ENCODE results near the gene DHRS11.

DNA sequence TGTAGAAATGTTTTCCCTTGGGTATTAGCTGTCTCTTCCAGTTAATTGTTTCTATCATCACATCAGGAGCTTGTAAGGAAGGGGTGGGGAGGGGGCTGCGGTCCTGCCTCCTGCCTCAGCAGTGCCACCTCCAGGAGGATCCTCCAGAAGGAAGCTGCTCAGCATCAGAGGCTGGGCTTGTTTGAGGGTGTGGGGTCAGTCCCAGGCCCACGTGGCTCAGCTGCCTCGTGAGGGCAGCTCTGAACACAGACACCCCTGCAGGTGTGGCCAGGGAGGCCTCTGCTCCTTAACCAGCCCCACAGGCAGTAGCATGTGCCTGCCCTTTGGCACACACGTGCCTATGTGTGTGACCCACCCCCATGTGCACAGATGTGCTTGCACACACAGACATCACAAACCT is 56.0 kb downstream of the DHRS11 start:
- TF ChIP-seq, protein P1, sequence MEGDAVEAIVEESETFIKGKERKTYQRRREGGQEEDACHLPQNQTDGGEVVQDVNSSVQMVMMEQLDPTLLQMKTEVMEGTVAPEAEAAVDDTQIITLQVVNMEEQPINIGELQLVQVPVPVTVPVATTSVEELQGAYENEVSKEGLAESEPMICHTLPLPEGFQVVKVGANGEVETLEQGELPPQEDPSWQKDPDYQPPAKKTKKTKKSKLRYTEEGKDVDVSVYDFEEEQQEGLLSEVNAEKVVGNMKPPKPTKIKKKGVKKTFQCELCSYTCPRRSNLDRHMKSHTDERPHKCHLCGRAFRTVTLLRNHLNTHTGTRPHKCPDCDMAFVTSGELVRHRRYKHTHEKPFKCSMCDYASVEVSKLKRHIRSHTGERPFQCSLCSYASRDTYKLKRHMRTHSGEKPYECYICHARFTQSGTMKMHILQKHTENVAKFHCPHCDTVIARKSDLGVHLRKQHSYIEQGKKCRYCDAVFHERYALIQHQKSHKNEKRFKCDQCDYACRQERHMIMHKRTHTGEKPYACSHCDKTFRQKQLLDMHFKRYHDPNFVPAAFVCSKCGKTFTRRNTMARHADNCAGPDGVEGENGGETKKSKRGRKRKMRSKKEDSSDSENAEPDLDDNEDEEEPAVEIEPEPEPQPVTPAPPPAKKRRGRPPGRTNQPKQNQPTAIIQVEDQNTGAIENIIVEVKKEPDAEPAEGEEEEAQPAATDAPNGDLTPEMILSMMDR (conservative IDR thresholded peaks at IDR 0.05; ENCODE audit: low read depth, low read length): no peak
- no peak for TF ChIP-seq RAD21 (IDR thresholded peaks at IDR 0.05; ENCODE audit: low read length)
- no peak for TF ChIP-seq CEBPB (IDR thresholded peaks at IDR 0.05; ENCODE audit: low read depth, low read length)
- TF ChIP-seq MXI1 (IDR thresholded peaks at IDR 0.05; ENCODE audit: borderline replicate concordance, low read depth, low read length): no peak
- no peak for TF ChIP-seq SMC3 (IDR thresholded peaks at IDR 0.05; ENCODE audit: low read depth, low read length)
